ENCODE data around the gene C1orf53.
"Not testable (repeated sequence)": the region's sequence is repeated elsewhere in the genome, so short reads cannot be mapped to it uniquely, and the experiment has no call there.

C1orf53 gene

GRCh38 chr1:197921235-197922069 lies 19.0 kb downstream of the C1orf53 start:
- peak; percentile 33 for DNase-seq

GRCh38 chr1:197922070-197922390 lies 19.6 kb downstream of the C1orf53 start:
- no peak for DNase-seq

DNA sequence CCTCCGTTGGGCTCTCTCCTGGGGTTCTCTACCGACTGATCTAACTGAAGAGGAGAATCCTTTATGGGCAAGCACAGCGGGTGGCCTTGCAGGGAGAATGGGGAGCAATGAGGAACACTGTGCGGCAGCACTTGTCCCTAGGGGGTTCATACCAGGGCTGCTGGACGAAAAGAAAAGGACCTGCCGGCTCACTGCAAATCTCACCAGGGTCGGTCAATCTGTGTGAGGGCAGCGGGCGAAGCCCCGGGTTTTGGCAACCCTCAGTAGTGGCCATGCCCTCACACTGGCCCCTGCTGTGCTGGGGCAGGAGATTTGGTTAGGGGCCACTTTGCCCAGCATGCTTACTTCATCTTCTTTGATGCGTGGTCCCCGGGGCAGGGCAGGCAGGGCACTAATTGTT lies 20.6 kb downstream of the C1orf53 start:
- DNase-seq = no peak

DNA sequence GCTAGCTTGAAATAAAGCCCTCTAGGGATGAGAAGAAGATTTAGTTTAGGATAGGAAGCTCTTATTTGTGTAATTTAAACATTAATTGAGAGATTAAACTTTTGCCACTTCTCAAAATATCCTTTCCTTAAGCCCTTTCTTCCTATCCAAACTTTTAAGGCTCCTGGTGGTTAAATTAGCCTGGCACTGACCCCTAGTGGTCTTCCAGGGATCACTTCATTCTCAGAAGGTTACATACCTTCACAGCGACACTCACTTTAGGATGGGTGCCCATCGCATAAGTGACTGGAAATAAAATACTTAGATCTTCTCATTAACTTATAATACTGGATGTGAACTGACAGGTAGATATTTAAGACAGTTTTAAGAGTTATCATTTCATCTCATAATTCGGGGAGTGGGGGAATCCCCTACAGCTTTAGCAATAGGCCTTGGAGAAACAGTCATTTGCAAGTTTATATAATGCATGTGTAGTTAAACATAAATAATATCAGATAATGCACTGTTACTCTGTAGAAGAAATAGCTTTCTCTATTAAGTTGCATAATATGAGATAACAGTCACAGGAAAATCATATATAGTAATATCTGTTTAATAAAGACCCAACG lies 22.2 kb downstream of the C1orf53 start:
- peak; percentile 72 for DNase-seq

- no peak for DNase-seq
Observed at GRCh38 chr1:197927908-197928665, 25.7 kb downstream of the C1orf53 start.

GRCh38 chr1:197928849-197929336 lies 26.5 kb downstream of the C1orf53 start:
- DNase-seq = no peak

GRCh38 chr1:197933016-197933415 lies 30.6 kb downstream of the C1orf53 start:
- DNase-seq = no peak

- no peak for DNase-seq
Observed at GRCh38 chr1:197933647-197934046, 31.2 kb downstream of the C1orf53 start.

GRCh38 chr1:197937381-197937780 lies 35.0 kb downstream of the C1orf53 start:
- no peak for DNase-seq

DNA sequence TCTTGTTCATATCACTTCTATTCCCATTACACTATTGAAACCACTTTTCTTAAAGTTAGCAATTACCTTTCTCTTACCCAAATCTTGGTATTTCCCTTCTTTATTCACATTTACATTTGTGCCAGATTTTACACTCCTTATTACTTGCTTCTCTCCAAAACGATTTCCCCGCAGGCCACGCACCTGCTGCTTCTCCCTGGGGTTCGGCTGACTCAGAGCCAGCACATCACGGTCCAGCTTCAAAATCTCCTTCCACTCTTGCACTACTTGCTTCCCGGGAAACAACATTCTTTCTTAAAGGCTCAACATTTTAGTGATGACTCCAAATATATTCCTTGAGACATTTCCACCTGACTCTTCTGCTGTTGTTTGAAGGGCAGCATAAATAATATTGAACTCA lies 35.5 kb downstream of the C1orf53 start:
- DNase-seq = no peak

DNA sequence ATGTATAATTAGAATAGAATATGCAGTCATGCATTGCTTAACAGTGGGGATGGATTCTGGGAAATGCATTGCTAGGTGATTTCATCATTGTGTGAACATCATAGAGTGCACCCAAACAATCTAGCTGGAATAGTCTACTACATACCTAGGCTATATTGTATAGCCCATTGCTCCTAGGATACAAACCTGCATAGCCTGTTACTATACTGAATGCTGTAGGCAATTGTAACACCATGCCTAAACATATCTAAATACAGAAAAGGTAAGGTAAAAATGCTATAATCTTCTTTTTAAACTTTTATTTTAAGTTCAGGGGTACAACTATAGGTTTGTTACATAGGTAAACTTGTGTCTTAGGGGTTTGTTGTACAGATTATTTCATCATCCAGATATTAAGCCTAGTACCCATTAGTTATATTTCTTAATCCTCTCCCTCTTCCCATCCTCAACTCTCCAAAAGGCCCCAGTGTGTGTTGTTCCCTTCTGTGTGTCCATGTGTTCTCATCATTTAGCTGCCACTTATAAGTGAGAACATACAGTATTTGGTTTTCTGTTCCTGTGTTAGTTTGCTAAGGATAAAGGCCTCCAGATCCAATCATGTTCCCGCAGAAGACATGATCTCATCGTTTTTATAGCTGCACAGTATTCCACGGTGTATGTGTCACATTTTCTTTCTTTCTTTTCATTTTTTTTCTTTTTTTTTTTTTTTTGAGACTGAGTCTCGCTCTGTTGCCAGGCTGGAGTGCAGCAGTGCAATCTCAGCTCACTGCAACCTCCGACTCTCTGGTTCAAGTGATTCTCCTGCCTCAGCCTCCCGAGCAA lies 36.9 kb downstream of the C1orf53 start:
- peak; percentile 51 for DNase-seq

- DNase-seq = no peak
Observed at GRCh38 chr1:197942042-197942441, 39.6 kb downstream of the C1orf53 start.

DNA sequence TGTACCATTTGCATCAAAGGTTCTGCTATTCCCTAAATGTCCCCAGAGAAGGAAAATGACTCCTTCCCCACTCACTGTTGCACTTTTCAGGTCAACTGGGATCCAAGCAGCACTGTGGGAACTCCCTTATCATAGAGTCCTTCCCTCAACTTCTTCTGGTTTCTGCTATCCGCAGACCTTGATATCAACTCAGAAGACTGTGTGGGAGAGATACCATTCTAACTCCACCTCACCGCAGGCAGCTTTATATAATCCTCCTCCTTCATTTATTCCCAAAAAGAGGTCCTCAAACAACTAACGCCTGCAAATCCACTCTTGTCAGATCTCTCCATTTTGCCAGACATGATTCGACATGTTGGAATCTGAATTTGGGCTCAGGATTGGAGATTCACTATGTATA lies 42.1 kb downstream of the C1orf53 start:
- no peak for DNase-seq

DNA sequence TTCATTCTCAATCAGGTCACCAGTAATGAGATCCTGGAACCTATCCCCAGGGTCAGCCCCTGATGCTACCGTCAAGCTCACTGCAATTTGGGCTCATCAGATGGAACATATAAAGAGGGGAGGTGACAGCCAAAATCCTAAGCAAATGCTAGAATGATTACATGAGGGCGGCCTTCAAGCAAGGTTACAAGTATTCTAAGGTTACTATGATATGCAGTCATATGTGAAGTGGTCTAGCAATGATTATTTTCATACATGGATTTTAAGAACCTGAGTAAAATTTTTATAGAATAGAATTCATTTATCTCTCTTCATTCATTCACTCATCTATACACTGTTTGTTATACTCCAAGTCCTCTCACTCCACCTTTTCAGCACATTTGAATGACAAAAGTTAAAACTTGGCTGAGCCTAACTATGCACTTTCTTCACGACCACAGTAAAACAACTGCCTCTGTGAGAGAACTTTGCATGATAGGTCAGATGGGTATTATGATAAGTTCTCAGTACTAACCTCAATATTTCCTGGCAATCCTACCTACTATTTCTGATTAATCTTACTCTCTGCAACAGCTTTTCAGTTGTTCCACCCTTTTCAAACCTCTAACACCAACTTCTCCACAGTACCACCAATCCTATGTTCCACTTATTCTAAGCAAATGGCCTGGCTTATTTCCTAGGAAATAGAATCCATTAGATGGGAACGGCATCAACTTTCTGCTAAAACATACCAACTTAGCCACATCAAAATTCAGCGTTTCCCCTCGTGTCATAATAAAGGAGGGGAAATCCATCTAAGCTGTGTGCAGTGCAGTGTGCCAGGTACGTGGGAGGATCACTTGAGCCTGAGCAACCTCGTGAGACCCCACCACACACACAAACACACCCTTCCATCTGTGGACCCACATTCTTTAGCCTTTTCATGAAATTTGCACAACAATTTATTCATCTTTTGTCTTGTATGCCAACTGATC lies 46.8 kb downstream of the C1orf53 start:
- DNase-seq = no peak

- no peak for DNase-seq
Observed at GRCh38 chr1:197951089-197951488, 48.7 kb downstream of the C1orf53 start.

GRCh38 chr1:197951617-197952175 lies 49.3 kb downstream of the C1orf53 start:
- no peak for DNase-seq

GRCh38 chr1:197953472-197953871 lies 51.0 kb downstream of the C1orf53 start:
- not testable (repeated sequence) for DNase-seq

DNA sequence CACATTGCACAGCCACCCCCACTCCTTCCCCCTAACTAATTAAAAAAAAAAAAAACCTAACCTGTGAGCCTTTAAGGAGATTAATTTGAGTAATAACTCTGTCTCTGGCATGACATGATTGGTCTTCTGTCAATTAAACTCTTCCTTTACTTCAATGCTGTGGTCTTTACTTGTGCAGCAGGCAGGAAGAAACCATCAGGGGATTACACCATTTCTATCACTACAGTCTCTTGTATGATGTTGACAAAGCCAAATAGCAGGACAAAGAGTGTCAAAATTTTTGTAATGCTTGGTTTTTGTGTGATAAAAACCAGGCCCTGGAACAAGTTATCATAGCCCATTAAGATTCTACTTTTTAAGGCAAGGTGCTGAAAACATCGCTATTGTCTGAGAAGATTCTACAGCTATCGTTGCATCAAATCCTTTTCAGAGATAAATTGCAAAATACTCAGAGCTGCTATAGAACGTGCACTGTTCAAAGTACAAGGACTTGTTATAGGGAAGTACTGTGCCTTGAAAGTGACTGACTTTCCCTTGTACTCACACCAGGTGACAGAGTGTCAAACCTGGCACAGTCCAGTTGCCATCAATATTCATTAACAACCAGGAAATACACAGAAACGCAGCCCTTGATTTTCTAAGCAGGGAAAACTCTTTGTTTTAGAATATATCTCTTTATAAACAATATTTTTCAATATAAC lies 52.4 kb downstream of the C1orf53 start:
- no peak for DNase-seq

DNA sequence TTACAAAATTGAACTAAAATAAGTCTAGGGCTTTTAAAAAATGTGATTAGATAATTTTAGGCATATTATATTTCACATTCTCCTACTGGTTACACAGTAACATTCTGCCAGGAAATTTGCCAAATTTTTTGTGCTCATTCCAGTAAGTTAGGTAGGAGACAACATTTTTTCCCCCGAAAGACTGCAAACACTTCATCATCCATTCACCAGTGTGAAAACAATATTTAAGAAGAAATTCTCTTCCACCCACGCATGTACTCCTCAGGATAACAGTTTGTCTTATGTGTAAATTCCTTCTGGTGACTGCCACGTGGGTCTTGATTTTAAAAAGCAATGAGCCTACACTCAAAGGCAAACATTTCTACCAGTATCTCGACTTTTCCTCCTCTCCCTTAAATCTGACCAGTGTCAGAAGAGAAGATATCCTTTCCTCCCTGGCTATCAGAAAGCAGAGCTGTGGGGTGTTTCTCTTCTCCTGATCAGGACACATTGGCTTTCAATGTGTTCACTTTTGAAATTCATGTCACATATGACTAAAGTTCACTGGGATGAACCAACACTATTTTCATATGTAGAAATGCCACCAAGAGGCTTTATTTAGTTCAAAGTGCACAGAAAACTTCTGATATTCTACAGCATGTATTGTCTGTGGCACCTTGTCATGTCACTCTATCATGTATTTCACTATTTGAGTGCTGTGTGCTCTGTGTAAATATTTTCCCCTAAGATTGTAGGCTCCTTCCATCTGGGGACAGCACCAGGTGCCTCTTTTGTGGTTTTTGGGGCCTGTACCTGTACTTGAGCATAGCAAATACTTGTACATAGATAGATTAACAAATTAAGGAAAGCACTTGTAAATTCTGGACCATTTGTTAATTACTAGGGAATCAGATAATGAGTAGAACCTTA lies 53.3 kb downstream of the C1orf53 start:
- peak; percentile 8 for DNase-seq

Data from EL (cell line).